Loucy (cell line): ENCODE data around the gene SLAIN1.

ENCODE experiments used
- H2AFZ ChIP-seq: fragments of 200-600 bp; sonication (generic); 2 replicates; pipeline ENCODE4 v1.6.0; 2016; ENCODE audit warnings: antibody characterized with exemption, mild to moderate bottlenecking, low read length, moderate library complexity
- H3F3A ChIP-seq: fragments of 200-600 bp; 2 replicates; pipeline ENCODE4 v1.6.0; 2016; ENCODE audit warnings: antibody characterized with exemption, low read depth, mild to moderate bottlenecking
- H3K27me3 ChIP-seq: fragments of 200-600 bp; sonication (generic); 2 replicates; pipeline ENCODE4 v1.6.1; 2014; ENCODE audit warnings: low read length, mild to moderate bottlenecking; ENCODE audit not compliant: insufficient read depth, poor library complexity, severe bottlenecking
- H3K36me3 ChIP-seq: fragments of 200-600 bp; sonication (generic); 2 replicates; pipeline ENCODE4 v1.6.1; 2016; ENCODE audit warnings: low read length; ENCODE audit not compliant: insufficient read depth
- H3K4me1 ChIP-seq: fragments of 200-600 bp; sonication (generic); 2 replicates; pipeline ENCODE4 v1.5.1; 2014; ENCODE audit warnings: low read length, mild to moderate bottlenecking; ENCODE audit not compliant: insufficient read depth, poor library complexity, severe bottlenecking
- H3K4me2 ChIP-seq: fragments of 200-600 bp; sonication (generic); 2 replicates; pipeline ENCODE4 v1.6.0; 2014; ENCODE audit warnings: antibody characterized with exemption, low read length, low read depth, mild to moderate bottlenecking; ENCODE audit not compliant: poor library complexity, severe bottlenecking
- H3K4me3 ChIP-seq: fragments of 200-600 bp; sonication (generic); 2 replicates; pipeline ENCODE4 v1.5.1; 2014; ENCODE audit warnings: low read length, mild to moderate bottlenecking, mixed read lengths; ENCODE audit not compliant: poor library complexity, severe bottlenecking
- H3K79me2 ChIP-seq: fragments of 200-600 bp; sonication (generic); 2 replicates; pipeline ENCODE4 v1.6.1; 2014; ENCODE audit warnings: low read length; ENCODE audit not compliant: insufficient read depth
- H3K9ac ChIP-seq: fragments of 200-600 bp; sonication (generic); 2 replicates; pipeline ENCODE4 v1.6.0; 2014; ENCODE audit warnings: mild to moderate bottlenecking, low read depth, low read length, moderate library complexity; ENCODE audit not compliant: poor library complexity, severe bottlenecking
- H3K9me2 ChIP-seq: fragments of 200-600 bp; sonication (generic); replicated peaks from 2 replicates; pipeline ENCODE4 v1.6.1; 2016; ENCODE audit warnings: low read depth, low read length, mixed read lengths
- H3K9me3 ChIP-seq: fragments of 200-600 bp; sonication (generic); 2 replicates; pipeline ENCODE4 v1.6.1; 2014; ENCODE audit warnings: mild to moderate bottlenecking, antibody characterized with exemption, low read length, low read depth; ENCODE audit not compliant: insufficient read depth
- H4K20me1 ChIP-seq: fragments of 200-600 bp; sonication (generic); 2 replicates; pipeline ENCODE4 v1.6.0; 2014; ENCODE audit warnings: antibody characterized with exemption, low read length, mild to moderate bottlenecking; ENCODE audit not compliant: insufficient read depth, poor library complexity, severe bottlenecking
- CTCF ChIP-seq: fragments of 200-600 bp; sonication (generic); conservative IDR thresholded peaks from 2 replicates; pipeline ENCODE4 v1.5.1; 2014; ENCODE audit warnings: mild to moderate bottlenecking, antibody characterized with exemption, low read length
- EZH2phosphoT487 ChIP-seq: fragments of 200-600 bp; IDR thresholded peaks from 2 replicates; pipeline ENCODE4 v1.6.1; 2018; ENCODE audit warnings: antibody characterized with exemption, mild to moderate bottlenecking, moderate library complexity, borderline replicate concordance

SLAIN1 gene

GRCh38 chr13:77811381-77811780 lies 113.9 kb downstream of the SLAIN1 start:
- Histone ChIP-seq H3K4me2 (peak overlapping the region; percentile 53), H4K20me1 (no peaks in the 10 kb centered on the region), H3F3A (no peaks in the 10 kb centered on the region)

DNA sequence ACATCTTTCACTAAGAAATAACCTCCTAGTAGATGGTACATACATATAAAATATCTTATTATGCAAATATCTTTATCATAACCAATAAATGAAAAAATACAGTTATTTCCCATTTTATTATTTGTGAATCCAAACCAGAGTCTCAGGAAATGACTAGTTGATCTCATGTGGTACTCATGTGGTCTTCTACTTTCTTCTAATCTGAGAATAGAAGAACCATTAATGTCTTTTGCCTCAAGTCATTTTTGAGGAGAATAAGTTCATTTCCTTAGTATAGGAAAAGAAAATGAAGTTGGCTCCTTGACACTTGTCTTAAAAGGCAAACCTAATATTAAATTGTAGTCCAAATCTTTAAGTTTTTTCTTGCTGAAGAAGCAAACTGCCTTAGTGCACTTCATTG lies 114.5 kb downstream of the SLAIN1 start:
- TF ChIP-seq CTCF = no peak
- TF ChIP-seq EZH2phosphoT487 = no peak
- Histone ChIP-seq H3K9ac (no peak overlapping the region), H3K36me3 (no peaks in the 10 kb centered on the region), H3F3A (no peaks in the 10 kb centered on the region), H3K79me2 (no peaks in the 10 kb centered on the region), H3K4me1 (peaks cover 7% of the 10 kb centered on the region), H3K9me3 (no peaks in the 10 kb centered on the region), H3K27me3 (peaks cover 15% of the 10 kb centered on the region), H3K9me2 (no peaks in the 10 kb centered on the region), H4K20me1 (no peaks in the 10 kb centered on the region), H3K4me2 (no peak overlapping the region), H3K4me3 (no peak overlapping the region), H2AFZ (no peak overlapping the region)

More at GRCh38 chr13:77811381-77811780, 113.9 kb downstream of the SLAIN1 start:
- H3K4me3 ChIP-seq = peak overlapping the region; percentile 19
- no peak overlapping the region for H2AFZ ChIP-seq
- TF ChIP-seq CTCF (no peak), EZH2phosphoT487 (no peak)
- peaks cover 7% of the 10 kb centered on the region for H3K4me1 ChIP-seq
- peaks cover 9% of the 10 kb centered on the region for H3K27me3 ChIP-seq
- no peaks in the 10 kb centered on the region for H3K9me3 ChIP-seq
- no peaks in the 10 kb centered on the region for H3K9me2 ChIP-seq
- H3K9ac ChIP-seq = no peak overlapping the region
- H3K36me3 ChIP-seq = no peaks in the 10 kb centered on the region
- H3K79me2 ChIP-seq = no peaks in the 10 kb centered on the region
